Ramos (cell line): ENCODE measurements around the gene TTC39C.

Experiments
- in situ Hi-C: fragments of 300-500 bp; cut with MboI; formaldehyde crosslinking; loops from one replicate; pipeline ENCODE4 v1.14.3; 2022; ENCODE audit warnings: low sequenced_read_pairs; ENCODE audit not compliant: unreplicated experiment

TTC39C gene

GRCh38 chr18:24014062-24014985, at the start of gene TTC39C:
Gene TTC39C (plus strand): TSS chr18:24014754. CDS start chr18:24014872, 118 bp downstream.
- in situ Hi-C loops: loop anchor here (25.0 kb wide), 2 partner anchors 152 to 777 kb away; no protein-coding TSS in a partner anchor

GRCh38 chr18:23966909-23967308, 47.6 kb upstream of the TTC39C start:
- in situ Hi-C loops: no loop called here

- in situ Hi-C loops: no loop called here
These were observed 47.0 kb upstream of the TTC39C start for GRCh38 chr18:23967321-23968089.

- in situ Hi-C loops: no loop called here
These were observed 45.6 kb upstream of the TTC39C start for GRCh38 chr18:23968638-23969604.

- in situ Hi-C loops: no loop called here
These were observed 44.9 kb upstream of the TTC39C start for GRCh38 chr18:23969664-23970063.

GRCh38 chr18:23970161-23971096, 44.1 kb upstream of the TTC39C start:
- in situ Hi-C loops: no loop called here

GRCh38 chr18:23971097-23971440, 43.5 kb upstream of the TTC39C start:
- in situ Hi-C loops: no loop called here

- in situ Hi-C loops: no loop called here
These were observed 42.8 kb upstream of the TTC39C start for GRCh38 chr18:23971666-23972230.

- in situ Hi-C loops: no loop called here
These were observed 42.1 kb upstream of the TTC39C start for GRCh38 chr18:23972453-23972852.

GRCh38 chr18:23977103-23977502, 37.5 kb upstream of the TTC39C start:
- in situ Hi-C loops: no loop called here

GRCh38 chr18:23977719-23978483, 36.7 kb upstream of the TTC39C start:
- in situ Hi-C loops: no loop called here

- in situ Hi-C loops: no loop called here
These were observed 33.1 kb upstream of the TTC39C start for GRCh38 chr18:23981369-23981980.

- in situ Hi-C loops: no loop called here
These were observed 32.1 kb upstream of the TTC39C start for GRCh38 chr18:23982155-23983079.

- in situ Hi-C loops: no loop called here
These were observed 31.4 kb upstream of the TTC39C start for GRCh38 chr18:23983112-23983511.

GRCh38 chr18:23986600-23987359, 27.8 kb upstream of the TTC39C start:
- in situ Hi-C loops: no loop called here
